ENCODE measurements around the gene TMCC3. TPM values are rescaled to one million over a fixed set of nuclear protein-coding genes. Genes with fewer than 3 reads are reported as not detected.
"Not testable (repeated sequence)": the region's sequence is repeated elsewhere in the genome, so short reads cannot be mapped to it uniquely, and the experiment has no call there.

Gene TMCC3
- total RNA-seq, 2 donors from 2014 or later, result 13.5 to 15.4 TPM

- WGBS, result 97% methylated on average over 11 of the region's 11 CpGs
- TF ChIP-seq POLR2AphosphoS5 (IDR thresholded peaks at IDR 0.05) (no peak), POLR2A (IDR thresholded peaks at IDR 0.05) (no peak), CTCF (IDR thresholded peaks at IDR 0.05) (no peak)
These were observed 44.4 kb upstream of the TMCC3 start for GRCh38 chr12:94694732-94695131.

GRCh38 chr12:94692826-94693225, 42.5 kb upstream of the TMCC3 start:
- H3K4me3 ChIP-seq; H3K27ac ChIP-seq; H3K27me3 ChIP-seq (replicated peaks; ENCODE audit: insufficient read depth); intact Hi-C loops (cut with DNase I); H3K9me3 ChIP-seq; DNase-seq (ENCODE audit: low spot score); H3K36me3 ChIP-seq; H3K4me1 ChIP-seq (replicated peaks): not testable (repeated sequence)
- WGBS, result 88% methylated on average over 7 of the region's 7 CpGs

More at GRCh38 chr12:94694732-94695131, 44.4 kb upstream of the TMCC3 start:
- Histone ChIP-seq H3K4me3 (no peak overlapping the region), H3K36me3 (no peaks in the 10 kb centered on the region), H3K27ac (no peak overlapping the region), H3K4me1 (replicated peaks) (peaks cover 3% of the 10 kb centered on the region), H3K9me3 (no peaks in the 10 kb centered on the region), H3K27me3 (replicated peaks; ENCODE audit: insufficient read depth) (no peaks in the 10 kb centered on the region)
- no peak for DNase-seq (ENCODE audit: low spot score)
- intact Hi-C loops (cut with DNase I), result no loop called here

- 22% methylated on average over 5 of the region's 5 CpGs for WGBS
- peaks cover 3% of the 10 kb centered on the region for H3K4me1 ChIP-seq (replicated peaks)
- no peaks in the 10 kb centered on the region for H3K36me3 ChIP-seq
- no peaks in the 10 kb centered on the region for H3K27me3 ChIP-seq (replicated peaks; ENCODE audit: insufficient read depth)
- H3K27ac ChIP-seq, result peak overlapping the region; percentile 10 to 11
- no peak overlapping the region for H3K4me3 ChIP-seq
- H3K9me3 ChIP-seq, result no peaks in the 10 kb centered on the region
- no peak for DNase-seq (ENCODE audit: low spot score)
- TF ChIP-seq POLR2A (IDR thresholded peaks at IDR 0.05), result no peak
- TF ChIP-seq POLR2AphosphoS5 (IDR thresholded peaks at IDR 0.05), result peak; percentile 71
- no peak for TF ChIP-seq CTCF (IDR thresholded peaks at IDR 0.05)
- intact Hi-C loops (cut with DNase I), result no loop called here
These were observed 39.9 kb upstream of the TMCC3 start for GRCh38 chr12:94690198-94690771.

- Histone ChIP-seq H3K27ac (peak overlapping the region; percentile 10 to 11), H3K36me3 (no peaks in the 10 kb centered on the region), H3K9me3 (no peaks in the 10 kb centered on the region), H3K27me3 (replicated peaks; ENCODE audit: insufficient read depth) (no peaks in the 10 kb centered on the region), H3K4me3 (no peak overlapping the region), H3K4me1 (replicated peaks) (peaks cover 3% of the 10 kb centered on the region)
- DNase-seq (ENCODE audit: low spot score), result no peak
- 61% methylated on average over 9 of the region's 9 CpGs for WGBS
- intact Hi-C loops (cut with DNase I), result no loop called here
- TF ChIP-seq CTCF (IDR thresholded peaks at IDR 0.05), result no peak
- TF ChIP-seq POLR2A (IDR thresholded peaks at IDR 0.05), result no peak
- TF ChIP-seq POLR2AphosphoS5 (IDR thresholded peaks at IDR 0.05), result no peak
These were observed 39.3 kb upstream of the TMCC3 start for GRCh38 chr12:94689646-94690036.

GRCh38 chr12:94689002-94689645, 38.8 kb upstream of the TMCC3 start:
- no peaks in the 10 kb centered on the region for H3K27me3 ChIP-seq (replicated peaks; ENCODE audit: insufficient read depth)
- no peak for DNase-seq (ENCODE audit: low spot score)
- H3K27ac ChIP-seq, result peak overlapping the region; percentile 10 to 11
- H3K4me3 ChIP-seq, result no peak overlapping the region
- H3K4me1 ChIP-seq (replicated peaks), result peaks cover 3% of the 10 kb centered on the region
- H3K9me3 ChIP-seq, result no peaks in the 10 kb centered on the region
- intact Hi-C loops (cut with DNase I), result no loop called here
- no peak for TF ChIP-seq POLR2A (IDR thresholded peaks at IDR 0.05)
- no peak for TF ChIP-seq CTCF (IDR thresholded peaks at IDR 0.05)
- no peak for TF ChIP-seq POLR2AphosphoS5 (IDR thresholded peaks at IDR 0.05)
- WGBS, result 55% methylated on average over 7 of the region's 7 CpGs
- no peaks in the 10 kb centered on the region for H3K36me3 ChIP-seq

Data from prostate gland (tissue), 2 donors.